HepG2 (cell line): ENCODE measurements around the gene NCBP3. TPM values are rescaled to one million over a fixed set of nuclear protein-coding genes. Genes with fewer than 3 reads are reported as not detected.

Experiments
- ARID3A ChIP-seq: IDR thresholded peaks from 2 replicates; pipeline ENCODE4 v1.6.1; 2012; ENCODE audit warnings: low read depth, low read length, improper control_type of control experiment
- CBX1 ChIP-seq: IDR thresholded peaks from one replicate; pipeline ENCODE4 v1.6.1; 2016; ENCODE audit warnings: antibody characterized with exemption, low read depth
- DR1 ChIP-seq: sonication (generic); formaldehyde crosslinking; IDR thresholded peaks from 2 replicates; pipeline ENCODE4 v1.8.0; 2021; ENCODE audit warnings: mild to moderate bottlenecking, missing genetic modification reagents, inconsistent platforms
- ELF1 ChIP-seq: sonication (generic); formaldehyde crosslinking; IDR thresholded peaks from 2 replicates; pipeline ENCODE4 v1.4.0; 2020; ENCODE audit warnings: missing genetic modification reagents
- HDAC2 ChIP-seq: sonication (generic); formaldehyde crosslinking; IDR thresholded peaks from 2 replicates; pipeline ENCODE4 v1.4.0; 2020; ENCODE audit warnings: missing genetic modification reagents
- NCOR1 ChIP-seq: fragments of 200-600 bp; sonication (generic); IDR thresholded peaks from 2 replicates; pipeline ENCODE4 v1.7.0; 2017; ENCODE audit warnings: antibody characterized with exemption, low read length, borderline replicate concordance
- NPAS2 ChIP-seq: sonication (generic); formaldehyde crosslinking; IDR thresholded peaks from 2 replicates; pipeline ENCODE4 v1.8.0; 2022; ENCODE audit warnings: mild to moderate bottlenecking, missing genetic modification reagents, borderline replicate concordance
- PCBP2 ChIP-seq: fragments of 200-400 bp; formaldehyde crosslinking; optimal IDR thresholded peaks from 2 replicates; pipeline ENCODE3; 2018; ENCODE audit warnings: low read length, low read depth; ENCODE audit not compliant: poor library complexity, severe bottlenecking
- POLR2A ChIP-seq, 2 experiments: IDR thresholded peaks; 2 replicates each; pipeline ENCODE4 v1.6.1; 2011; ENCODE audit warnings: low read depth in 2 of 2, low read length in 2 of 2, mild to moderate bottlenecking in 1 of 2, moderate library complexity in 1 of 2; ENCODE audit not compliant: insufficient read depth in 1 of 2
- PPARG ChIP-seq: conservative IDR thresholded peaks from 2 replicates; pipeline ENCODE4 v1.6.1; 2016; ENCODE audit warnings: missing biosample characterization, missing genetic modification reagents
- PRDM15 ChIP-seq: sonication (generic); formaldehyde crosslinking; IDR thresholded peaks from 2 replicates; pipeline ENCODE4 v1.4.0; 2020; ENCODE audit warnings: missing genetic modification reagents
- SSRP1 ChIP-seq: IDR thresholded peaks from 2 replicates; pipeline ENCODE4 v1.6.1; 2016; ENCODE audit warnings: control low read depth
- XRCC5 ChIP-seq: fragments of 200-400 bp; formaldehyde crosslinking; optimal IDR thresholded peaks from 2 replicates; pipeline ENCODE3; 2017; ENCODE audit warnings: mild to moderate bottlenecking, low read length
- ZBTB10 ChIP-seq: sonication (generic); formaldehyde crosslinking; IDR thresholded peaks from 2 replicates; pipeline ENCODE4 v1.4.0; 2020; ENCODE audit warnings: missing genetic modification reagents, borderline replicate concordance
- ZFP36L2 ChIP-seq: sonication (generic); formaldehyde crosslinking; IDR thresholded peaks from 2 replicates; pipeline ENCODE4 v1.4.0; 2020; ENCODE audit warnings: missing genetic modification reagents
- ZFP91 ChIP-seq: sonication (generic); formaldehyde crosslinking; IDR thresholded peaks from 2 replicates; pipeline ENCODE4 v1.9.0; 2022; ENCODE audit warnings: missing genetic modification reagents, mild to moderate bottlenecking, borderline replicate concordance
- ZNF446 ChIP-seq: sonication (generic); formaldehyde crosslinking; IDR thresholded peaks from 2 replicates; pipeline ENCODE4 v1.5.0; 2020; ENCODE audit warnings: mild to moderate bottlenecking, missing genetic modification reagents
- ZNF781 ChIP-seq: sonication (generic); formaldehyde crosslinking; IDR thresholded peaks from 2 replicates; pipeline ENCODE4 v1.5.1; 2020; ENCODE audit warnings: borderline replicate concordance, mild to moderate bottlenecking, missing genetic modification reagents; ENCODE audit errors: not compliant biosample characterization
- ZNF782 ChIP-seq: sonication (generic); formaldehyde crosslinking; IDR thresholded peaks from 2 replicates; pipeline ENCODE4 v1.4.0; 2020; ENCODE audit warnings: missing genetic modification reagents, mild to moderate bottlenecking, borderline replicate concordance
- ZNF839 ChIP-seq: sonication (generic); formaldehyde crosslinking; IDR thresholded peaks from 2 replicates; pipeline ENCODE4 v1.4.0; 2020; ENCODE audit warnings: missing genetic modification reagents, mild to moderate bottlenecking, borderline replicate concordance
- polyA plus RNA-seq, 8 experiments: library from polyadenylated mRNA; depleted of rRNA in 3 of 8; stranded (reverse) in 7 of 8; unstranded in 1 of 8; fragments of >200 nt; fragmentation: Illumina TruSeq in 4 of 8; extraction: Trizol in 4 of 8; gene quantifications; 2 replicates each; pipeline versions ENCODE4 v1.2.1 to v1.2.3, GENCODE V29; 2011 to 2016; ENCODE audit warnings: low read depth in 4 of 8, missing spikeins in 1 of 8, mixed read lengths in 1 of 8; ENCODE audit not compliant: insufficient read depth in 1 of 8
- total RNA-seq, 5 experiments: library from RNA; depleted of rRNA; stranded (reverse); fragments of >200 nt; fragmentation: Illumina TruSeq; extraction: Trizol; gene quantifications; 2 replicates each; pipeline ENCODE4 v1.2.3, GENCODE V29; 2016; ENCODE audit warnings: low read depth in 1 of 5

Gene NCBP3
- total and polyA plus RNA-seq, 2 of the 13 experiments (the other 11 are each of a cell fraction or from before 2014, with no cell fraction given) = 19.5 to 24.8 TPM

- TF ChIP-seq ZNF446 (CRISPR knock-in tag) (peak; percentile 74; the same call in 1 of the 2 replicates), ZFP91 (CRISPR knock-in tag) (peak; percentile 93), PRDM15 (CRISPR knock-in tag) (no peak), ZNF839 (CRISPR knock-in tag) (no peak), ZNF781 (CRISPR knock-in tag) (no peak), ZNF782 (peak; percentile 68; the same call in 1 of the 2 replicates), ARID3A (no peak; the same call in 1 of the 2 replicates), NPAS2 (CRISPR knock-in tag) (no peak), NCOR1 (no peak), SSRP1 (CRISPR knock-in tag) (no peak), ZBTB10 (CRISPR knock-in tag) (no peak), HDAC2 (CRISPR knock-in tag) (peak; percentile 4; the same call in 1 of the 2 replicates), XRCC5 (peak; percentile 99), PPARG (CRISPR knock-in tag) (peak; percentile 61), POLR2A (IDR thresholded peaks at IDR 0.05; ENCODE audit: insufficient read depth in 1 of 2, low read depth in 2 of 2, low read length in 2 of 2) (peak; percentile 85 to 86), ZFP36L2 (CRISPR knock-in tag) (no peak), CBX1 (peak; percentile 84), PCBP2 (no peak), ELF1 (CRISPR knock-in tag) (peak; percentile 35; the same call in 1 of the 2 replicates), DR1 (CRISPR knock-in tag) (peak; percentile 84; the same call in 1 of the 2 replicates)
These were observed at the start of gene NCBP3 (continued) for GRCh38 chr17:3845621-3846436.
